HepG2 (cell line): ENCODE data around the gene CNGA2. TPM values are rescaled to one million over a fixed set of nuclear protein-coding genes. Genes with fewer than 3 reads are reported as not detected.

ENCODE experiments used
- NR2C2 ChIP-seq: sonication (generic); formaldehyde crosslinking; IDR thresholded peaks from 2 replicates; pipeline ENCODE4 v1.4.0; 2020; ENCODE audit warnings: missing genetic modification reagents, mild to moderate bottlenecking, moderate library complexity, borderline replicate concordance
- SOX13 ChIP-seq, 3 experiments: fragments of 450-650 bp in 1 of 3; sonication (generic) in 1 of 3; formaldehyde crosslinking in 1 of 3; IDR thresholded peaks in 2 of 3; conservative IDR thresholded peaks in 1 of 3; 2 replicates each; pipeline versions ENCODE4 v1.5.0 to v1.6.1; 2016 to 2020; ENCODE audit warnings: antibody characterized with exemption in 1 of 3, mild to moderate bottlenecking in 1 of 3, missing compliant biosample characterization in 1 of 3, missing genetic modification reagents in 1 of 3, moderate library complexity in 1 of 3
- SP4 ChIP-seq: sonication (generic); formaldehyde crosslinking; IDR thresholded peaks from 2 replicates; pipeline ENCODE4 v1.8.1; 2023; ENCODE audit warnings: mild to moderate bottlenecking, missing genetic modification reagents
- TBX2 ChIP-seq: sonication (generic); formaldehyde crosslinking; IDR thresholded peaks from 2 replicates; pipeline ENCODE4 v1.5.0; 2020; ENCODE audit warnings: missing genetic modification reagents, mild to moderate bottlenecking, borderline replicate concordance
- TCF7L2 ChIP-seq: IDR thresholded peaks from 2 replicates; pipeline ENCODE4 v1.6.1; 2011; ENCODE audit warnings: mild to moderate bottlenecking, low read depth, low read length, moderate library complexity
- ZNF142 ChIP-seq: sonication (generic); formaldehyde crosslinking; IDR thresholded peaks from 2 replicates; pipeline ENCODE4 v1.4.0; 2020; ENCODE audit warnings: missing genetic modification reagents
- ZNF639 ChIP-seq: conservative IDR thresholded peaks from 2 replicates; pipeline ENCODE4 v1.6.1; 2018; ENCODE audit warnings: missing genetic modification reagents
- ZNF766 ChIP-seq: sonication (generic); formaldehyde crosslinking; IDR thresholded peaks from 2 replicates; pipeline ENCODE4 v1.5.0; 2020; ENCODE audit warnings: missing genetic modification reagents, borderline replicate concordance
- polyA plus RNA-seq, 8 experiments: library from polyadenylated mRNA; depleted of rRNA in 3 of 8; stranded (reverse) in 7 of 8; unstranded in 1 of 8; fragments of >200 nt; fragmentation: Illumina TruSeq in 4 of 8; extraction: Trizol in 4 of 8; gene quantifications; 2 replicates each; pipeline versions ENCODE4 v1.2.1 to v1.2.3, GENCODE V29; 2011 to 2016; ENCODE audit warnings: low read depth in 4 of 8, missing spikeins in 1 of 8, mixed read lengths in 1 of 8; ENCODE audit not compliant: insufficient read depth in 1 of 8
- total RNA-seq, 5 experiments: library from RNA; depleted of rRNA; stranded (reverse); fragments of >200 nt; fragmentation: Illumina TruSeq; extraction: Trizol; gene quantifications; 2 replicates each; pipeline ENCODE4 v1.2.3, GENCODE V29; 2016; ENCODE audit warnings: low read depth in 1 of 5
- TF ChIP-seq, protein P1 (sequence below): IDR thresholded peaks from 2 replicates; pipeline ENCODE4 v1.6.1; 2016; ENCODE audit warnings: low read depth, control low read depth
- TF ChIP-seq, protein P2 (sequence below): sonication (generic); formaldehyde crosslinking; IDR thresholded peaks from 2 replicates; pipeline ENCODE4 v1.4.0; 2020; ENCODE audit warnings: missing genetic modification reagents, borderline replicate concordance

CNGA2 gene
- total and polyA plus RNA-seq, 2 of the 13 experiments (the other 11 are each of a cell fraction or from before 2014, with no cell fraction given): not detected

DNA sequence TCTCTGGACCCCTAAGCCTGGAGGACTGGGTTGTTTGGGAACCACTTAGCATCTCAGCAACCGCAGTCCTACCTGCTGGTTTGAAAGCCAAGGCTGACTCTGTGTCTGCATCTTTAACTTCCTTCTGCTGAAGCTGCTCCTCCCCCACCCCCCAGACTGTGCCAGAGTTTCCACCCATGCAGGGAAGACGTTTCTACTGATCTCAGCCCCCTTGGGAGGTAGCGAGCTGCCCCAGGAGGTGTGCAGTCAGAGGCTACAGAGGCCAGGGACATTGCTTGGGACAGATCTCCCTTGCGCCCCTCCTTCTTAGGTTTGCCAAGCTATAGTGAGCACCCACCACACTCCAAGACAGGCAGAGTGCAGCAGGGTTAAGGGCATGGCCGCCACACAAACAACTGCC lies 23.4 kb upstream of the CNGA2 start (continued):
- TF ChIP-seq ZNF142 (CRISPR knock-in tag) (no peak), SP4 (no peak), TBX2 (no peak), SOX13 (IDR thresholded peaks at IDR 0.05) (no peak), SOX13 (CRISPR knock-in tag; conservative IDR thresholded peaks at IDR 0.05 in 1 of 2, IDR thresholded peaks at IDR 0.05 in 1 of 2) (no peak), TCF7L2 (no peak), ZNF766 (CRISPR knock-in tag) (no peak), ZNF639 (CRISPR knock-in tag) (no peak), NR2C2 (no peak)
- TF ChIP-seq, protein P1, sequence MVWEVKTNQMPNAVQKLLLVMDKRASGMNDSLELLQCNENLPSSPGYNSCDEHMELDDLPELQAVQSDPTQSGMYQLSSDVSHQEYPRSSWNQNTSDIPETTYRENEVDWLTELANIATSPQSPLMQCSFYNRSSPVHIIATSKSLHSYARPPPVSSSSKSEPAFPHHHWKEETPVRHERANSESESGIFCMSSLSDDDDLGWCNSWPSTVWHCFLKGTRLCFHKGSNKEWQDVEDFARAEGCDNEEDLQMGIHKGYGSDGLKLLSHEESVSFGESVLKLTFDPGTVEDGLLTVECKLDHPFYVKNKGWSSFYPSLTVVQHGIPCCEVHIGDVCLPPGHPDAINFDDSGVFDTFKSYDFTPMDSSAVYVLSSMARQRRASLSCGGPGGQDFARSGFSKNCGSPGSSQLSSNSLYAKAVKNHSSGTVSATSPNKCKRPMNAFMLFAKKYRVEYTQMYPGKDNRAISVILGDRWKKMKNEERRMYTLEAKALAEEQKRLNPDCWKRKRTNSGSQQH (CRISPR knock-in tag): no peak
- TF ChIP-seq, protein P2, sequence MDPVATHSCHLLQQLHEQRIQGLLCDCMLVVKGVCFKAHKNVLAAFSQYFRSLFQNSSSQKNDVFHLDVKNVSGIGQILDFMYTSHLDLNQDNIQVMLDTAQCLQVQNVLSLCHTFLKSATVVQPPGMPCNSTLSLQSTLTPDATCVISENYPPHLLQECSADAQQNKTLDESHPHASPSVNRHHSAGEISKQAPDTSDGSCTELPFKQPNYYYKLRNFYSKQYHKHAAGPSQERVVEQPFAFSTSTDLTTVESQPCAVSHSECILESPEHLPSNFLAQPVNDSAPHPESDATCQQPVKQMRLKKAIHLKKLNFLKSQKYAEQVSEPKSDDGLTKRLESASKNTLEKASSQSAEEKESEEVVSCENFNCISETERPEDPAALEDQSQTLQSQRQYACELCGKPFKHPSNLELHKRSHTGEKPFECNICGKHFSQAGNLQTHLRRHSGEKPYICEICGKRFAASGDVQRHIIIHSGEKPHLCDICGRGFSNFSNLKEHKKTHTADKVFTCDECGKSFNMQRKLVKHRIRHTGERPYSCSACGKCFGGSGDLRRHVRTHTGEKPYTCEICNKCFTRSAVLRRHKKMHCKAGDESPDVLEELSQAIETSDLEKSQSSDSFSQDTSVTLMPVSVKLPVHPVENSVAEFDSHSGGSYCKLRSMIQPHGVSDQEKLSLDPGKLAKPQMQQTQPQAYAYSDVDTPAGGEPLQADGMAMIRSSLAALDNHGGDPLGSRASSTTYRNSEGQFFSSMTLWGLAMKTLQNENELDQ: no peak
- TF ChIP-seq, all 625 proteins: peak for 0
